ENCODE results near the gene CYTL1.
A peak's percentile ranks its signal among the peaks of the same experiment; 100 is the strongest.

CYTL1 gene

GRCh38 chr4:4995103-4995907 is 24.0 kb downstream of the CYTL1 start:
- DNase-seq: peak; percentile 28

- DNase-seq: no peak
Measured at GRCh38 chr4:4994312-4995097, 24.8 kb downstream of the CYTL1 start.

GRCh38 chr4:4992833-4993232 is 26.4 kb downstream of the CYTL1 start:
- no peak for DNase-seq

DNA sequence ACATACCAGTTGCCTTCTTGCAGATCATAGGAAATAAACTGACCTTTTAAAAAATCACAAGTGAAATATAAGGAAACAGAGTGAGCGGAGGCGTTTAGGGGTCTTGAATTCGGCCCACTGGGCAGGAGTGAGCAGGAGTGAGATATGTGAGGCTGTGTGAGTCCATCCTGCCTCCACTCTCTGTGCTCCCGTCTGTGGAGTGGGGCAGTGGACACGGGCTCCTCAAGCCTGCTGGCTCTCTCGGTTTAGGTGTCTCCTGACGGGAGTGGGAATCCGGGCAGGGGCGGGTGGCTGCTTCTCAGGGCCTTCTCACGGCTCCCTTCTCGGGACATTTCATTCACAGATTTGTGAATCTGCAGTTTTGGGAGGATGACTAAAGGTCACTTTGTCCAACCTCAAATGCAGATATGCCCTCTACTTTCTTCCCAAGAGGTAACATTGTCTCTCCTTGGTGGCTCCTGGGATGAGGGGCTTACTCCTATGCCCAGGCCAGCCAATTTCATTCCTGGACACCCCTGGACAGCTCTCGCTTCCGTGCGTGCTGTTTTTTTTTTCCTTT is 27.6 kb downstream of the CYTL1 start:
- DNase-seq: no peak

- DNase-seq: no peak
Measured at GRCh38 chr4:4990857-4991540, 28.3 kb downstream of the CYTL1 start.

DNA sequence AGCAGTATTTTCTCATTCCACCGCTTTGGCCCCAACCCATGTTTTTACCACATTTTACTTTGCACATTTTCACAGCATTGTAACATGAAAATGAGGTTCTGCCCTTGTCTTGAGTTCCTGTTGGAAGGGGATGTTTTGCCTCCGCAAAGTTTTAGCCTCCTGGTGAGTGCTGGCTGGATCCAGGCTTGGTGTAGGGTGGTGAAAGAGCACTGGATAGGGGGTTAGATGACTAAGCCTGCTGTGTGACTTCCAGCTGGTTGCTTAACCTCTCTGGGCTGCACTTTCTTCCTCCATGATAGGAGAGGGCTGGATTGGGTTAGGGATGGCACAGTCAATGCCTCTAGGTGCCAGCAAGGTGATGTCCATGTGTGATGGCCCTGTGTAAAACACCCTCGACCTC is 28.9 kb downstream of the CYTL1 start:
- no peak for DNase-seq

DNA sequence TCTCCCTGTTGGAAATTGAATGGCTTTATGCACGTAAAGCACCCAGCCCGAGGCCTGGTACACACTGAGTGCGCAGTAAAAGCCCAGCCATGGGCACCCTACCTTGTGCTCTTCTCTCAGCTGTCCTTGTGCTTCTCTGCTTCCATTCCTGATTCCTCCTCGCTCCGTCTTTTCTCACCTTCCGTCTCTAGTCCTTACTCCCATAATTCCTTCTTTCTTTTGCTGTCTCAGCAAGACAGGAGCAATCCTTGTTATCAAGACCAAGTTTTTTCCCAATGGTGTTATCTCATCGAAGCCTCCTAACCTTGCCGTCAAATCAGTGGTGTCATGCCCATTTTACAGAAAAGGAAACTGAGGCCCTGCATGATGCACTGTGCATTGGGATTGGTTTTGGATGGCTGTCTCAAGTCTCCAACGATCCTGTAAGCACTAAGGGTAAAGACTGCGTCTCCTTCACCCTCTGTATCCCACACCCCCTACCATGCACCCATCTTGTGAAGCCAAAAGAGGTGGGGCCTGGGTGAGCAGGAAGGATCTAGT is 30.1 kb downstream of the CYTL1 start:
- no peak for DNase-seq

- DNase-seq: no peak
Measured at GRCh38 chr4:4987656-4988055, 31.6 kb downstream of the CYTL1 start.

DNA sequence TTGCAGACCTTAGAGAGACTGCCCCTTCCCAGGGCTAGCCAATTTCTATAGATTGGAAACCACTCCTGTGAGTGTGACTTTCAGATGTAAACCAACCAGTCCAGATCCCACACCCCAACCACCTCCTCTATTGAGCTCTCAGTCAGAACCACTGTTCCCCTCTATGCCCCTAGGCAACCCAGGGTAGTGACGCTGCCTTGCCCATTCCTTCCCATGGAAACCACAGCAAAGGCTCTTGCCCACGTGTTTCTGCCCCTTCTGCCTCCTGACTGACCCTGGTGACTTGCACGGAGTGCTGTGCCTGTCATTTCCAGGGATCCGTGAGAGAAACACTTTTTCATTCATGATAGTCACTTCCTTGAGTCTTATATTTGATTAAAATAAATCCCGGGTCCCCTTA is 32.4 kb downstream of the CYTL1 start:
- DNase-seq: no peak

DNA sequence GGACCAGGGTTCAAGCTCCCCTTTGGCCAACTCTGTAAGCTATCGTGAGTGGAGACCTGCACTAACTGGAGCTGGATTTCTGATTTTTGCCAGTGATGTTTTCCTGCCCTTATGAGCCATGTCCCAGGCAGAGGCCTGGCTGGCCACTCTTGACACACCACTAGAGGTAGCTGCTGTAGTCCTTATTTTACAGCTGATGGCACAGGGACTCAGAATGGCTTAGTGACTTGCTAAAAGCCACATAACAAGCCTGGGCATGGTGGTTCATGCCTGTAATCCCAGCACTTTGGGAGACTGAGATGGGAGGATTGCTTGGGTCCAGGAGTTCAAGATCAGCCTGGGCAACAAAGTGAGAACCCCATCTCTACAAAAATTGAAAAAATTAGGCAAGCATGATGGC is 33.4 kb downstream of the CYTL1 start:
- DNase-seq: no peak

GRCh38 chr4:4985036-4985435 is 34.2 kb downstream of the CYTL1 start:
- DNase-seq: no peak

DNA sequence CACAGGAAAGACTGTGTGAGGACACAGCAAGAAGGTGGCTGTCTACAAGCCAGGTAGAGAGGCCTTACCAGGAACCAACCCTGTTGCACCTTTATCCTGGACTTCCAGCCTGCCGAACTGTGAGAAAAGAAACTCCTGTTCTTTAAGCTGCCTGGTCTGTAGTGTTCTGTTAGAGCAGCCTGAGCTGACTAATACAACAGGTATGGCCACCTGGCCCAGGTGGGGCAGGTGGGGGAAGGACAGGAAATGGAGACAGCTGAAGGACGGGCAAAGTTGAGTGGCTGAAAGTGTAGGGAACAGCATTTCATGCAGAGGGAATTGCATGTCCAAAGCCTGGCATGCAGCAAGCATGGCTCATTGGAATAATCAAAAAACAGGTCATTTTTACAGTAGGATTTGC is 35.1 kb downstream of the CYTL1 start:
- DNase-seq: no peak

GRCh38 chr4:4981827-4982226 is 37.4 kb downstream of the CYTL1 start:
- no peak for DNase-seq

GRCh38 chr4:4981427-4981826 is 37.8 kb downstream of the CYTL1 start:
- DNase-seq: no peak

DNA sequence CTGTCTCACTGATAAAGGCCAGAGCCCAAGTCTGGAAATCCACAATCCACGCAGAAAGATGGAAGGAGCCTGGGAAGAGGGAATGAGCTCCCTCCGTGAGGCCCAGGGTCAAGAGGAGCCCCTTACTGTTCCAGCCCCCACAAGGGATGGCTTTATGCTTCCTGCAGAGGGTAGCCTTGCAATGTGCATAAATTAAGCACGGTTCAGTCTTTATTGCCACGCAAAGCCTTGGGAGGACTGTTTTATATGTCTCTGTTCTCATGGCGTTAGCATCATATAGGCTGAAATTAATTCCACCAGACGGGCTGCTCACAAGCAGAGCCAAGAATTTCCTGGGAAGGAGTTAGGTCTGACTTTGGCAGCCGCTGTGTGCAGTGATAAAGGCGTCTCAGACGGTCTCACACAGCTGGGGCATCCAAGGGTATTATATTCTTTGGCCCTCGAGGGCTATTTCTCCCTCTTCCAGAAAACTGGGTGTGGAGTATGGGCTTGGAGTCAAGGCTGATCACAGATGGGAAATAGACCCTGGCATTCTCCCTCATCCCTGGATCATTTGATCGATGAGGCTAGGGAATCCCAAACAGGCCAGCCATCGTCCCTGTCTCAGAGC is 38.5 kb downstream of the CYTL1 start:
- DNase-seq: no peak

GRCh38 chr4:4979971-4980370 is 39.3 kb downstream of the CYTL1 start:
- DNase-seq: no peak

DNA sequence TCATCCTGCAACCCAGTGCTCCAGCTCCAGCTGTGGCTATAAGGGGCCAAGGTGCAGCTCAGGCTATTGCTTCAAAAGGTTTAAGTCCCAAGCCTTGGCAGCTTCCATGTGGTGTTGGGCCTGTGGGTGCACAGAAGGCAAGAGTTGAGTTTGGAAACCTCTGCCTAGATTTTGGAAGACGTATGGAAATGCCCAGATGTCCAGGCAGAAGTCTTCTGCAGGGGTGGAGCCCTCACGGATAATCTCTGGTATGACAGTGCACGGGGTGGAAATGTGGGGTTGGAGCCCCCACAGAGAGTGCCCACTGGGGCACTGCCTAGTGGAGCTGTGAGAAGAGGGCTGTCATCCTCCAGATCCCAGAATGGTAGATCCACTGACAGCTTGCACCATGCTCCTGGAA is 44.5 kb downstream of the CYTL1 start:
- DNase-seq: no peak

DNA sequence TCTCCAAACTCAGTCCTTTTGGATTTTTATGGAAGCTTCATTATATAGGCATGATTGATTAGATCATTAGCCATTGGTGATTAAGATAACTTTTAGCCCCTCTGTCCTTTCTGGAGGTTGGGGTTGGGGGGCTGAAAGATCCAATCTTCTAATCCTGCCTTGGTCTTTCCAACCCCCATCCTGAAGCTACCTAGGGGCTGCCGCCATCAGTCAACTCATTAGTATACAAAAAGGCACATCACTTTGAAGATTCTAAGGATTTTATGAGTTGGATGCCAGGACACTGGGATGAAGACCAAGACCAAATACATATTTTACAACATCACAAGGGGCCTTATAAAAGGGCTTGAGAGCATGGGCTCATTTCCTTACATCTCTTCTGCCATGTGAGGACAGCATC is 47.5 kb downstream of the CYTL1 start:
- no peak for DNase-seq

GRCh38 chr4:4969298-4969697 is 50.0 kb downstream of the CYTL1 start:
- no peak for DNase-seq

DNA sequence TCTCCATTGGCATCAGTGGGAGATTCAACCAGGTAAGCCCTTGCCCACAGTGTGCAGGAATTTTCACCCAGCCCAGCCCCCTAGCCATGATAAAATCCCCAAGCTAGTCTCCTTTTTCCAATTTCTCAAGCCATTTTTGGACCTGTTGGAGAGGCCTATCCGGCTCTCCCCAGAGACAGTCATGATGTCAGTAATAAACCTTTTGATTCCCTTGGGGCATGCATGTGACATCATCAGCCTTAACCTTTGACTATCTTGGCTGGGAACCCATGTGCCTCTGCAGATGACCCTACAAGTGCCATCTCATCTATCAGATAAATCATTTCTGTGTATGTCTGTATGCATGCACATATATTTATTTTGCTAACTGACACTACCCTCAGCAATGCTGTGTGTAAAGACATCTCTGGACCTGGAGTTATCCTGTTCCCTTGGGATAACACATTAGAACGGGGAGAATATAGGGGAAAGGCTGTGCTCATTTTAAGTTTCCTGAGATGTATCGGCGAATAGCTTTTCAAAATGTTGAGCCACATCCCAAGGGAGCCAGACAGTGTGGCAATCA is 51.0 kb downstream of the CYTL1 start:
- no peak for DNase-seq
